Measurements from ENCODE around the gene KIF5C. TPM values are rescaled to one million over a fixed set of nuclear protein-coding genes. Genes with fewer than 3 reads are reported as not detected.
"Not testable (repeated sequence)": the region's sequence is repeated elsewhere in the genome, so short reads cannot be mapped to it uniquely, and the experiment has no call there.

The KIF5C gene
- polyA plus RNA-seq, 10 donors: 1.4 to 3.1 (median 2.0) TPM

DNA sequence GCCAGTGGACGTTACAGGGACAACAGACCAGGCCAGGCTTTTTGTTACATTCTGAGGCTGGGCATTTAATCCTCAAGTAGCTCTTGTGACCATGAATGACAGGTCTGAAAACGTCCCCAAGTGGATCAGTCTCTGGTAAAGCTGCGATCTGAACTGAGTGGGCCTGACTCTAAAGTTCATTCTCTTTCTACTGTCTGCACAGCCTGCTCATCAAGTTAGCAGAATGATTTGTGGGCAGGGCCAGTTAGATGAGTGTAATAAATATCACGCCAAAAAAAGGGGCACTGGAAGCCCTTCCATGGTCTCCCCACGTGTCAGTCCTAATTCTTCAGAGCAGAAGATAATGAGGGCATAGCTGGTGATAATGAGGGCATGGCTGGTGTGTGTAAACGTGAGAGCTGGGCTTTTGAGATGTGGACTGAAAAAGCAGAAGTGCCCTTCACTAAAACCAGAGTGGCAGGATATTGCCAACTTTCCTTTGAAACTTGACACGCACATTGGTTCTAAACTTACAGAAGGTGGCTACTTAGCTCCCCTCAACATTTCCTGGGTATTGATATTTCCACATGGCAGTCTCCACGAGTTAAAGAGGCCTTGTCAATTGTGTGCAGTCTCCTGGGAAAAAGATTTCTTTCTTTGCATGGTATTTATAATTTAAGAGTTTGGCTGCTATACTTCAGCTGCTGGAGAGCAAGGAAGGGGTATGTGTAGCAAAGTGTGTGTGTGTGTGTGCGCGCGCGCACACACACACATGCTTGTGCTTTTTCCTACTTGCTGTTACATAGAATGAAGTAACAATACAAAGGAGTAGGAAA lies 90.8 kb downstream of the KIF5C start:
- peak in 1 of 3 donors; percentile 2 for DNase-seq

GRCh38 chr2:148966438-148966758 lies 91.4 kb downstream of the KIF5C start:
- DNase-seq: no peak

GRCh38 chr2:148967056-148967455 lies 92.0 kb downstream of the KIF5C start:
- no peak for DNase-seq

- peak in 2 of 3 donors; percentile 28 to 52 for DNase-seq
Measured at GRCh38 chr2:148967578-148967977, 92.6 kb downstream of the KIF5C start.

GRCh38 chr2:148968301-148968700 lies 93.3 kb downstream of the KIF5C start:
- DNase-seq: no peak

DNA sequence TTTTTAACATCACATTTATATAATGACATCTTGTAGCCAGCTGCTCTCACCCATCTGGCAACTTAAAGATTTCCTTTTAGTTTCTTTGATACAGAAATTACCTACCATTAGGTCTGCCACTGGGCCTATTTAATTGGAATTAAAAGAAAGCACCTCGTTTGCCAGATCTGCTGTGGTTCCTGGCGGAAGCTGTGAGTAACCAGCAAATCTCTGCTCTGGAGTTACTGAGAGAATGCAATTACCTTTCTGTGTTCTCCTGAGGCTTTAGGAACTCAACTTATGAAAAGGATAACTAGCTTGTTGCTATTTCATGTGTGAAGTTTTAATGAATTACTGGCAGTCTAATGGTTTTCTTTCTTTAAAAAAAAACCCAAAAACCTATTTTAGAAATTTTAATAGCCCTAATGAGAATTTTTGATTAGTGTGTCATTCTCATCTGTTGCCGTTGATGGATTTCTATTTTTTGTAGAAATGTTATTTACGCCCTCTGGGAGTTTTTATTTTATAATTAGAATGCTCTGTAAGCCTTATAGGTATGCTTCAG lies 93.8 kb downstream of the KIF5C start:
- no peak for DNase-seq

GRCh38 chr2:148969659-148970061 lies 94.6 kb downstream of the KIF5C start:
- DNase-seq: no peak

GRCh38 chr2:148970385-148970784 lies 95.4 kb downstream of the KIF5C start:
- no peak for DNase-seq

DNA sequence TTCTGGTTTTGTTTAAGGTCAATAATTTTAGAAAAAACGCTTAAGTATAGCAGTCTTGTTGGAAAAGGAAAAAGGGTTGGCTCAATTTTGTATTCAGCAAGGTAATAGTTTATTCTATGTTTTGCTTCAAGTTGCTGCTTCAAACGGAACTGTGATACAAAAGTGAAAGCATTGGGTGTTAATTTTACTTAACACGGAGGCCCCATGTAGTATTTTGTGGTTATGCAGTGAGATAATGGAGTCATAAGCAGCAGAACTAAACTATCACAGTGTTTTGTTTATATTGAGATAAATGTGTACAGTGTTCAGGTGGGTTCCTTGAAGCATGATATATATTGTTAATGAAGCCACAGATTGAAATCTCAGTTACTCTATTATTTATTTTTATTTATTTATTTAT lies 96.5 kb downstream of the KIF5C start:
- DNase-seq: no peak

DNA sequence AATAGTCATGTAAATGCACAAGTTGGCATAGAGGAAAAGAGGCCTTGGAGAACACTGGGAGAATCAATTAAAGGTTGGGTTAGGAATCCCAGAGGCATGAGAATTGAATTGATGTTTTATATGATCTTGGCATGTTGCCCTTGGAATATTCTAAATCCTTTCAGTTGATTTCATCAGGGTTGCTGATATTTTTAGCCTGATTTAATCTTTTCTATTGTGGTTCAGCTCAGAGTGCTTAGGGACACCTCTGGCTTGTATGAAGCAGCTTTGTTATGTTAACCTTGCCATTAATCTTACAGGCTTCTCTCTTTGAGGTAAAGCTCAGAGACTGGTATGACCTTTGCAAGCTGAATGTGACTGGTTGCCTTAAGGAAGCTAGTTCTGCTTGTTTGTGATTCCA lies 99.1 kb downstream of the KIF5C start:
- DNase-seq: no peak

GRCh38 chr2:148978026-148978685 lies 103.1 kb downstream of the KIF5C start:
- no peak for DNase-seq

GRCh38 chr2:148978706-148979105 lies 103.7 kb downstream of the KIF5C start:
- DNase-seq: peak; percentile 26 to 81 (median 65)

DNA sequence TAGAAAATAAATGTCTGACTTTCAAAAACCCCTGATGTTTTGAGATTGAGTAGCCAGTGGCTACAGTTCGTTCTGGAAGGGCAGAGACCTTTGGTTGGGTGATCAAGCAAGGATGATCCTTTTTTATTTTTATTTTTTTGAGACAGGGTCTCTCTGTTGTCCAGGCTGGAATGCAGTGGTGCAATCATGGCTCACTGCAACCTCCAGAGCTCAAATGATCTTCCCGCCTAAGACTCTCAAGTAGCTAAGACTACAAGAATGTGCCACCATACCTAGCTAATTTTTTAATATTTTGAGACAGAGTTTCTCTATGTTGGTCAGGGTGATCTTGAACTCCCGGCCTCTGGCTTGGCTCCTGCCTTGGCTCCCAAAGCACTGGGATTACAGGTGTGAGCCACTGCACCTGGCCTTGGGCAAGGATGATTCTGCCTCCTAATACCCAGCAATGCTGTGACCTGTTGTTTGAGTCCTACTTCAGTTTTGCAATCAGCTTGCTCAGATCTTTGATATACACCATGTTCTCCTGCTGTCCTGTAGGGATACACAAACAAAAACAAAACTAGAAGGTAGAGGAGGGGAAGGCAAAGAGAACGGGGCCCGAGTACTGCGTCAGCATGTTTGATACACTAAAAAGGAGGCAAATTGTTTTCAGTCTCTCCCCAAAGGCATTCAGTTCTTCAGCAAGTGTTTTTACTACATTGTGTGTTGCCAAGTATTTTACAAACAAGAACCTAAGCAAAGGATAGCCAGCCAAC lies 104.3 kb downstream of the KIF5C start:
- peak in 1 of 3 donors; percentile 32 for DNase-seq

GRCh38 chr2:148979919-148980277 lies 104.9 kb downstream of the KIF5C start:
- DNase-seq: no peak

- not testable (repeated sequence) for DNase-seq
Measured at GRCh38 chr2:148980496-148980895, 105.5 kb downstream of the KIF5C start.

- peak in 1 of 3 donors; percentile 16 for DNase-seq
Measured at GRCh38 chr2:148981324-148981723, 106.3 kb downstream of the KIF5C start.

- DNase-seq: no peak
Measured at GRCh38 chr2:148981781-148982180, 106.8 kb downstream of the KIF5C start.

GRCh38 chr2:148982282-148982681 lies 107.3 kb downstream of the KIF5C start:
- no peak for DNase-seq

DNA sequence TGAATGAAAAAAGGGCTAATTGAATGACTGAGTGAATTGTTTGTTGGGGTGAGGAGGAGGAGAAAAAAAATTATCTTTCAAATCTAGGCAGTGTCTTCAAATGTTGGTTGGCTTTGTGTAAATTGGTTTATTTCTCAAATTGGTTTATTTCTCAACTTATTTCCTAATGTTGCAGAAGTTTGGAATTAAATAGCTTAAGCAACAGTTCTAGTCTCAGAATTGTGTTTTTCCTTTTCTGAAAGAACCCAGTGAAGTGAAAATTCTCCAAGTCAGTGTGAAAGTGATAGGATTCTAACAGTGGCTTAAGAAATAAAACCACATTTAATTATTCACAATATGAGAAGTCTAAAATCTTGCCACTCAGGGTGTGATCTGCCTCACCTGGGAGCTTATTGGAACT lies 108.9 kb downstream of the KIF5C start:
- DNase-seq: no peak

DNA sequence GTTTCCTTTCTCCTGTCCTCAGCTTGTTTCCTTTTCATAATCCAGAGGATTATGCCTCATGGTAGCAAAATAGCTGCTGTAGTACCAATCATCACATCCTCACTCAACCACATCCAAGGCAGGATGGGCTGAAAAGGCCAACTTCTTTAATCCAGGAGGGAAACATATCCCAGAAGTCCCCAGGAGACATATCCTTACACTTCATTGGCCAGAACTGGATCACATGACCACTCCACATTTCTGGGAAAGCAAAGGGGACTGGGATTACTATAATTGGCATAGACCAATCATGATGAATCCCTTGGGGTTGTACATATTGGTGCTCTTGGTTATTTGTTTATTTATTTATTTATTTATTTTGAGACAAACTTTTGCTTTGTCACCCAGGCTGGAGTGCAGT lies 109.4 kb downstream of the KIF5C start:
- DNase-seq: no peak

DNA sequence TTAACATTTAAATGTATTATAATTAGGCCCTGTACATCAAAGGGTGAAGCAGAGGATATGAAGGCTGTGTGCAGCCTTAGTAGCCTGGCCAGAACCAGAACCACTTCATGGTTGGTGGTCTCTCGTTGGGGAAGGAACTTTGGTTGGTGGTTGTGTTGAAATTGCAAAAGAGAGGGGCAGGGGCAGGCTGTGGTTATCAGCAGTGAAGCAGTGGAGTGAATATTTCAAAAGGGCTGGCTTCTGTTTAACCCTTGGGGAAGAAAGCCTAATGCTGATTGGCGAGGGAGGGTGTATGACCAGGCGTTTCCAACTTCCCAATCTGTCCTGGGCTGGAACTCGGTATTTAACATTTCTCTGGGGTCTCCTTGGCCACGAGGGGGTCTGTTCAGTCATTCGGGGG lies 112.3 kb downstream of the KIF5C start:
- no peak for DNase-seq

DNA sequence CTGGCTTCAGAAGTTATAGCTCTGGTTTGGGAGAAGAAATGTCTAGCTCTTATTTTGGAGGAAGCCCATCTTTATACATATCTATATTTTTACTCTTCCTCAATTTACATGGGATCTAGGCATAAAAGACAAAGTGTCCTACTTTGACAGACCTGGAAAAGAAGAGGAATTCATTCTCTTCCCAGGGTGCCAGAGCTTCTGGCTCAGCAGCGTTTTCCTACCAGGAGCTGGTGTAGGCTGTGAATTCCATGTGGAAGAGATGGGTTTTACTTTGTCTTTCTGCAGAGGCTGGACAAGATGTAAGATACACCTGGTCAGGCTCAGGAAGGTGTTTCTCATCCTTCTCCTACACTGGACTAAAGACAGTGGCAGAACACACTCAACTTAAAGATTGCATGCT lies 113.3 kb downstream of the KIF5C start:
- DNase-seq: no peak

All from muscle of back (tissue), 11 donors.